Stomach (tissue), 9 donors: Measurements from ENCODE around the gene ACADL. TPM values are rescaled to one million over a fixed set of nuclear protein-coding genes. Genes with fewer than 3 reads are reported as not detected.
A peak's percentile ranks its signal among the peaks of the same experiment; 100 is the strongest.

Experiments
- DNase-seq, 2 donors: peaks; one replicate each; pipeline versions ENCODE4 v3.0.0 to v3.0.0-alpha.2; 2013 to 2019
- H3K27ac ChIP-seq, 5 donors: fragments of 200-600 bp in 4 of 5; sonication (generic) in 4 of 5; one replicate each; pipeline ENCODE4 v1.5.1; 2013 to 2019; ENCODE audit warnings: mild to moderate bottlenecking in 1 of 5, moderate library complexity in 1 of 5
- H3K27me3 ChIP-seq, 3 donors: fragments of 200-600 bp; sonication (generic); one replicate each; pipeline ENCODE4 v1.5.1; 2017 to 2019; ENCODE audit warnings: mixed run types in 1 of 3
- H3K36me3 ChIP-seq, 4 donors: fragments of 200-600 bp; sonication (generic); 1 replicate in 3 of 4; 2 replicates in 1 of 4; pipeline ENCODE4 v1.5.1; 2016 to 2019
- H3K4me1 ChIP-seq, 4 donors: fragments of 200-600 bp; sonication (generic); one replicate each; pipeline ENCODE4 v1.5.1; 2016 to 2019
- H3K4me3 ChIP-seq, 4 donors: fragments of 200-600 bp; sonication (generic) in 3 of 4; one replicate each; pipeline ENCODE4 v1.5.1; 2016 to 2019; ENCODE audit warnings: mild to moderate bottlenecking in 1 of 4
- H3K9me3 ChIP-seq, 4 donors: fragments of 200-600 bp; sonication (generic); one replicate each; pipeline ENCODE4 v1.5.1; 2016 to 2019
- CTCF ChIP-seq, 7 experiments: fragments of 450-650 bp in 4 of 7; fragments of 200-600 bp in 3 of 7; sonication (generic) in 3 of 7; IDR thresholded peaks; one replicate each; pipeline ENCODE4 v1.5.1; 2016 to 2019; ENCODE audit warnings: antibody characterized with exemption in 7 of 7, control low read depth in 2 of 7, mild to moderate bottlenecking in 1 of 7
- EP300 ChIP-seq: sonication (generic); formaldehyde crosslinking; IDR thresholded peaks from one replicate; pipeline ENCODE4 v1.6.1; 2017; ENCODE audit warnings: antibody characterized with exemption
- POLR2A ChIP-seq, 4 donors: fragments of 450-650 bp; IDR thresholded peaks; one replicate each; pipeline ENCODE4 v1.6.1; 2016; ENCODE audit warnings: antibody characterized with exemption in 4 of 4, control low read depth in 2 of 4, mild to moderate bottlenecking in 1 of 4, moderate library complexity in 1 of 4
- POLR2AphosphoS5 ChIP-seq, 3 donors: sonication (generic); formaldehyde crosslinking; IDR thresholded peaks; one replicate each; pipeline ENCODE4 v1.6.1; 2016; ENCODE audit warnings: antibody characterized with exemption in 3 of 3
- WGBS, 5 donors: extraction: QIAGEN DNeasy Blood & Tissue Kit in 3 of 5; methylation state at CpG; one replicate each; pipeline versions ENCODE4 v1.1.5 to v1.1.7; 2013 to 2018; 5-methylcytosine and 5-hydroxymethylcytosine counted together
- intact Hi-C: fragments of 100-400 bp; cut with DNase I; formaldehyde crosslinking; loops from one replicate; pipeline ENCODE4 v1.15.1; 2023; ENCODE audit warnings: low total_unique reads
- polyA plus RNA-seq, 3 donors: library from polyadenylated mRNA; stranded (reverse); fragments of 200-250 nt; gene quantifications; one replicate each; pipeline ENCODE4 v1.2.3, GENCODE V29; 2013
- total RNA-seq, 5 donors: library from RNA; depleted of rRNA; stranded (reverse); fragments of >200 nt; gene quantifications; one replicate each; pipeline versions ENCODE4 v1.1.0 to v1.2.3, GENCODE V29; 2014 to 2016
- donor health status: healthy with polysubstance abuse.
- donor health status: Bipolar disorder and iron deficiency.
- donor health status: healthy.

ACADL gene
- total and polyA plus RNA-seq, 8 donors, result 3.3 to 17.5 (median 4.9) TPM; not detected in 2

- Histone ChIP-seq H3K9me3 (no peaks in the 10 kb centered on the region), H3K27me3 (no peaks in the 10 kb centered on the region), H3K27ac (peak overlapping the region; percentile 100), H3K4me1 (peaks cover 20 to 43% (median 26%) of the 10 kb centered on the region in 4 donors), H3K36me3 (no peaks in the 10 kb centered on the region), H3K4me3 (peak overlapping the region; percentile 66 to 93 (median 80))
- 3 to 11% (median 9%) methylated on average over 8 of the region's 8 CpGs for WGBS, 5 donors
- no peak for TF ChIP-seq POLR2A (IDR thresholded peaks at IDR 0.05)
- no peak for TF ChIP-seq POLR2AphosphoS5 (IDR thresholded peaks at IDR 0.05)
- TF ChIP-seq EP300, result no peak
- no peak for TF ChIP-seq CTCF (IDR thresholded peaks at IDR 0.05)
- no peak for DNase-seq
- intact Hi-C loops, result no loop called here
Observed at GRCh38 chr2:210172219-210172575, 53.0 kb downstream of the ACADL start.

DNA sequence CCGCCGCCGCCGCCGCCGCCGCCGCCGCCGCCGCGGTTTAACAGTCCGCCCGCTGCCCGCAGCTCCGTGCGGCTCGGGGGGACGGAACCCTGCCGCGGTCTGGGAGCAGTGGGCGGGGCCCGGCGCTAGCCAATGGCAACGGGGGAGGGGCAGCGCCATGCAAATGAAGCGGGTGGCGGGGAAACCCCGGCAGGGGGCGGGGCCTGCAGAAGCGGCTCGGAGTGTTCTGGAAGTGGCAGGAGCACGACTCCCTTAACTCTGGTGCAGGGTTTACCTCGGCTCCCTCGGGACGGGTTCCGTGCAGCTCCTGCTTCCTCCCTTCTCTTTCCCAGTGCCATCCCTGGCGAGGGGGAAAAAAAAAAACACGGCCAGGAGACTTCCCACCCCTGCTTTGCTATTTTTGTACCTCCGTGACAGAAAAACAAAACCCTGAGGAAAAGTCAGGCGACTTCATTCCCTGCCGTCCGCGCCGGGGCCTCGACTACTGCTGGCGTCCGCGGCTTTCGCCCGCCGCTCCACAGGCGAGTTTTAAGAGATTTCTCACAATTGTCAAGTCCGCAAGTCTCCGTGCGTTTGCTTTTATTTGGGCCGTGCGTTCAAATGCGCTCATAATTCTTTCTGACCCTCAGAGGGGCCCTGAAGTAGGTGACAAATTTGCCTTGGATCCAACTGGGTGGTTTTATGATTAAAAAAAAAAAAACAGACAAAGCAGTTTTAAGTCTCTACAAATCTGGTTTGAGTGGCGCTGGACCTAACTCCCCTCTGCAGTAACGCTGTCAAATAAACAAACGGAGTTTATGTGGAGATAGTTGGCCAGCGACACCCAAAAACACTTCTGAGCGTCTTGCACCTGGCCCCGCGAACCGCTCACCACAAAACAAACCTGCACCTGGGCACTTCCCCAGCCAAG lies 53.7 kb downstream of the ACADL start, which contains the start of gene KANSL1L:
Gene KANSL1L, minus strand, starts transcription at position 101 of the 910 bp plus-strand sequence. CDS start 16,827 bp downstream, outside the sequence.
- WGBS, 5 donors, result 0 to 2% (median 1%) methylated on average over 39 to 65 of the region's 67 CpGs
- H3K36me3 ChIP-seq, result no peaks in the 10 kb centered on the region
- no peaks in the 10 kb centered on the region for H3K9me3 ChIP-seq
- H3K4me3 ChIP-seq, result peak within 1 kb of the TSS; percentile 66 to 93 (median 80)
- peak within 1 kb of the TSS; percentile 100 for H3K27ac ChIP-seq
- no peaks in the 10 kb centered on the region for H3K27me3 ChIP-seq
- peak; percentile 95 to 96 (median 96) for TF ChIP-seq POLR2AphosphoS5 (IDR thresholded peaks at IDR 0.05)
- TF ChIP-seq POLR2A (IDR thresholded peaks at IDR 0.05), result peak in 2 of 4 donors; percentile 64 to 70
- no peak for TF ChIP-seq EP300
- intact Hi-C loops, result no loop called here
- peak; percentile 99 to 100 for DNase-seq
- H3K4me1 ChIP-seq, result peaks cover 22 to 49% (median 33%) of the 10 kb centered on the region in 4 donors

- intact Hi-C loops, result no loop called here
- 0 to 1% (median 0%) methylated on average over 14 to 64 of the region's 64 CpGs for WGBS, 5 donors
- TF ChIP-seq POLR2AphosphoS5 (IDR thresholded peaks at IDR 0.05) (peak; percentile 90 to 96 (median 93)), EP300 (no peak), CTCF (IDR thresholded peaks at IDR 0.05) (no peak), POLR2A (IDR thresholded peaks at IDR 0.05) (peak in 2 of 4 donors; percentile 54 to 81)
- Histone ChIP-seq H3K9me3 (no peaks in the 10 kb centered on the region), H3K4me1 (peaks cover 30 to 58% (median 38%) of the 10 kb centered on the region in 4 donors), H3K4me3 (peak overlapping the region; percentile 66 to 93 (median 80)), H3K27ac (peak overlapping the region; percentile 100), H3K36me3 (no peaks in the 10 kb centered on the region), H3K27me3 (no peaks in the 10 kb centered on the region)
- DNase-seq, result peak; percentile 97 to 99
Observed at GRCh38 chr2:210170446-210171303, 54.6 kb downstream of the ACADL start.

DNA sequence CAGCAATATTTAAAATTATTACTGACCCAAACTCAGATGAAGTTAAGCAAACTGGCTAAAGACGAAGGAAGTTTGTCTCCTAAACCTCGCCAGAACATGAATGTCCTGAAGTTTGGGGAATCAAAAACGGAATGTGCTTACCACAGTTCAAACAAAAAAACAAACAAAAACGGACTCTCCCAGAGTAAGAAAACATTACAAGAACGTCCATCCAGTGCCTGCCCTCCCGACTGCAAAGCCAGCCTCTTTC lies 55.1 kb downstream of the ACADL start:
- no peak for DNase-seq
- Histone ChIP-seq H3K27ac (peak overlapping the region; percentile 91 to 100 (median 100)), H3K4me3 (peak overlapping the region; percentile 66 to 93 (median 80)), H3K36me3 (no peaks in the 10 kb centered on the region), H3K9me3 (no peaks in the 10 kb centered on the region), H3K27me3 (no peaks in the 10 kb centered on the region), H3K4me1 (peaks cover 31 to 61% (median 41%) of the 10 kb centered on the region in 4 donors)
- 0% methylated on average over 6 of the region's 6 CpGs for WGBS, 5 donors
- intact Hi-C loops, result no loop called here
- TF ChIP-seq POLR2AphosphoS5 (IDR thresholded peaks at IDR 0.05), result no peak
- no peak for TF ChIP-seq CTCF (IDR thresholded peaks at IDR 0.05)
- TF ChIP-seq EP300, result no peak
- TF ChIP-seq POLR2A (IDR thresholded peaks at IDR 0.05), result no peak
